Vagina (tissue), 2 donors: ENCODE measurements around the gene NPAS1. TPM values are rescaled to one million over a fixed set of nuclear protein-coding genes. Genes with fewer than 3 reads are reported as not detected.

Experiments used
- DNase-seq, 2 donors: peaks; one replicate each; pipeline ENCODE4 v3.0.0-alpha.2; 2017; ENCODE audit errors: extremely low spot score in 2 of 2
- H3K27ac ChIP-seq: fragments of 200-600 bp; sonication (generic); one replicate; pipeline ENCODE4 v1.5.1; 2019
- H3K27me3 ChIP-seq: fragments of 200-600 bp; sonication (generic); one replicate; pipeline ENCODE4 v1.5.1; 2019
- H3K36me3 ChIP-seq, 2 donors: fragments of 200-600 bp; sonication (generic); one replicate each; pipeline ENCODE4 v1.5.1; 2017 to 2019
- H3K4me1 ChIP-seq: fragments of 200-600 bp; sonication (generic); one replicate; pipeline ENCODE4 v1.5.1; 2019
- H3K4me3 ChIP-seq, 2 donors: fragments of 200-600 bp; sonication (generic); 1 replicate in 1 of 2; 2 replicates in 1 of 2; pipeline ENCODE4 v1.5.1; 2016 to 2019
- H3K9me3 ChIP-seq: fragments of 200-600 bp; sonication (generic); one replicate; pipeline ENCODE4 v1.5.1; 2019
- POLR2A ChIP-seq, 2 donors: fragments of 450-650 bp; IDR thresholded peaks; one replicate each; pipeline ENCODE4 v1.6.1; 2017; ENCODE audit warnings: antibody characterized with exemption in 2 of 2, mild to moderate bottlenecking in 2 of 2, moderate library complexity in 2 of 2
- POLR2AphosphoS5 ChIP-seq, 2 donors: sonication (generic); formaldehyde crosslinking; IDR thresholded peaks; one replicate each; pipeline ENCODE4 v1.9.0; 2017; ENCODE audit warnings: antibody characterized with exemption in 2 of 2, mild to moderate bottlenecking in 2 of 2, low read depth in 1 of 2; ENCODE audit not compliant: insufficient read depth in 1 of 2
- intact Hi-C: fragments of 100-400 bp; cut with DNase I; formaldehyde crosslinking; loops from one replicate; pipeline ENCODE4 v1.15.1; 2023
- total RNA-seq: library from RNA; depleted of rRNA; stranded (reverse); fragments of >200 nt; gene quantifications from one replicate; pipeline ENCODE4 v1.2.3, GENCODE V29; 2016
- TF ChIP-seq, protein P1 (sequence below), 3 experiments: fragments of 450-650 bp in 2 of 3; fragments of 200-600 bp in 1 of 3; sonication (generic) in 1 of 3; IDR thresholded peaks; one replicate each; pipeline ENCODE4 v1.5.1; 2017 to 2019; ENCODE audit warnings: antibody characterized with exemption in 3 of 3, mild to moderate bottlenecking in 2 of 3, moderate library complexity in 2 of 3

Gene NPAS1
- total RNA-seq, 1 donor from 2014 or later = 0.49 TPM

DNA sequence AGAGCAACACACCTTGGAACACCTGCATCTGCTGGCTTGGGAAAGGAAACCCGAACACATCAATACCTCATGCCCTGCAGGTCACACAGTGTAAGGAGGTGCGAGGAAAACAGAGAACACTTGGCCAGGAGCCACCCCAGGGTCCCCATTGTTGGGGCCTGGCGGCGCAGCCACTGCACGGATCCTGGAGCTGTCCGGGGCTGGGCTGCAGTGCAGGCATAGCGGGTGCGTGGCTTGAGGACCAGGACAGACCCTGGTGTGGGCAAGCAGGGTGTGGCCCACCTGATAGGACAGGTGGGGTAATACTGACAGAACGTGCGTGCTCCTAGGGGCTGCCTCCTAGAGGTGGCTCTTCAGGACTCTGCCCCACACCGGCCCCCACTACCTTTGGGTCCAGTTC lies 45.6 kb downstream of the NPAS1 start:
- Histone ChIP-seq H3K27me3 (no peaks in the 10 kb centered on the region), H3K36me3 (peaks cover 0 to 46% of the 10 kb centered on the region in 2 donors), H3K9me3 (no peaks in the 10 kb centered on the region), H3K4me1 (no peaks in the 10 kb centered on the region), H3K27ac (no peak overlapping the region), H3K4me3 (no peak overlapping the region)
- TF ChIP-seq, protein P1, sequence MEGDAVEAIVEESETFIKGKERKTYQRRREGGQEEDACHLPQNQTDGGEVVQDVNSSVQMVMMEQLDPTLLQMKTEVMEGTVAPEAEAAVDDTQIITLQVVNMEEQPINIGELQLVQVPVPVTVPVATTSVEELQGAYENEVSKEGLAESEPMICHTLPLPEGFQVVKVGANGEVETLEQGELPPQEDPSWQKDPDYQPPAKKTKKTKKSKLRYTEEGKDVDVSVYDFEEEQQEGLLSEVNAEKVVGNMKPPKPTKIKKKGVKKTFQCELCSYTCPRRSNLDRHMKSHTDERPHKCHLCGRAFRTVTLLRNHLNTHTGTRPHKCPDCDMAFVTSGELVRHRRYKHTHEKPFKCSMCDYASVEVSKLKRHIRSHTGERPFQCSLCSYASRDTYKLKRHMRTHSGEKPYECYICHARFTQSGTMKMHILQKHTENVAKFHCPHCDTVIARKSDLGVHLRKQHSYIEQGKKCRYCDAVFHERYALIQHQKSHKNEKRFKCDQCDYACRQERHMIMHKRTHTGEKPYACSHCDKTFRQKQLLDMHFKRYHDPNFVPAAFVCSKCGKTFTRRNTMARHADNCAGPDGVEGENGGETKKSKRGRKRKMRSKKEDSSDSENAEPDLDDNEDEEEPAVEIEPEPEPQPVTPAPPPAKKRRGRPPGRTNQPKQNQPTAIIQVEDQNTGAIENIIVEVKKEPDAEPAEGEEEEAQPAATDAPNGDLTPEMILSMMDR (IDR thresholded peaks at IDR 0.05) = no peak
- no peak for TF ChIP-seq POLR2AphosphoS5 (IDR thresholded peaks at IDR 0.05; ENCODE audit: insufficient read depth in 1 of 2, low read depth in 1 of 2)
- intact Hi-C loops = no loop called here
- DNase-seq = no peak

DNA sequence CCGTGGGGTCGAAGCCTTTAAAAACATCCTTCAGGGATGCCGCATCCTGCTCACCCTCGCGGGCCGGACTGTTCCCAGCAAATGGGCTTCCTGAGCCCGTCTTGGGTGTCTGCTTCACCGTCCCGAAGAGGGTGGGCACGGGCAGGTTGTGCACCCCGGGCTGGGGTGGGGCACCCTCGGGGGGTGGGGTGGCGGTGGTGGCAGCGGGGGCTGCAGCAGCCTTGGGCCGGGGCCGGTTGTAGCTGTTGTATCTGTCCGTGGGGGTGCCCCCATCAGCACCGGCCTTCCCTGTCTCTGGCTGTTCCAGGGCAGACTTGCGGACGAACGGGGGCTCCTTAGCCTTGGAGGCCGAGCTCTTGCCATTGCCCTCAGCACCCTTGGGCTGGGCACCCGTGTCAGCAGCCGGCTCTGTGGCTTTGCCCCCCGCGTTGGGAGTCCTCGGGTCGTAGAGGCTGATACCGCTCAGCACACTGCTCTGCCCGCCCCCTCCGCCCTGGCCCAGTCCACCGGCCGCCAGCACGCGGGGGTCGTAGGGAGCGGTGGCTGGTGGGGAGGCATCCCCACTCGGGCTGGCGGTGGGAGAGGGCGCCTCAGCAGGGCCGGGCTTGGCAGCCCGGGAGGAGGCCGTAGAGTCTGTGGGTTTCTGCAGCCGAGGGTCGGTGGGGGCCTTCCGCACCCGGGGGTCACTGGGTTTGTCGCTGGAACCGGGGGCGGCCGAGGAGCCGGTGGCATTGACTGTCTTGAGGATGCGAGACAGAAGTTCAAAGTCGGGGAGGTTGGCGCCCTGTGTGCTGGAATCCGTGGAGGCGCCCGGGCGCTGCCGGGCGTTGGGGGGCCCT lies 47.0 kb downstream of the NPAS1 start:
- Histone ChIP-seq H3K36me3 (peaks cover 0 to 57% of the 10 kb centered on the region in 2 donors), H3K4me1 (no peaks in the 10 kb centered on the region), H3K27ac (no peak overlapping the region), H3K9me3 (no peaks in the 10 kb centered on the region), H3K4me3 (no peak overlapping the region), H3K27me3 (no peaks in the 10 kb centered on the region)
- no peak for DNase-seq
- no peak for TF ChIP-seq POLR2A (IDR thresholded peaks at IDR 0.05)
- TF ChIP-seq POLR2AphosphoS5 (IDR thresholded peaks at IDR 0.05; ENCODE audit: insufficient read depth in 1 of 2, low read depth in 1 of 2) = no peak
- TF ChIP-seq, protein P1 (IDR thresholded peaks at IDR 0.05) = no peak
- intact Hi-C loops = no loop called here

DNA sequence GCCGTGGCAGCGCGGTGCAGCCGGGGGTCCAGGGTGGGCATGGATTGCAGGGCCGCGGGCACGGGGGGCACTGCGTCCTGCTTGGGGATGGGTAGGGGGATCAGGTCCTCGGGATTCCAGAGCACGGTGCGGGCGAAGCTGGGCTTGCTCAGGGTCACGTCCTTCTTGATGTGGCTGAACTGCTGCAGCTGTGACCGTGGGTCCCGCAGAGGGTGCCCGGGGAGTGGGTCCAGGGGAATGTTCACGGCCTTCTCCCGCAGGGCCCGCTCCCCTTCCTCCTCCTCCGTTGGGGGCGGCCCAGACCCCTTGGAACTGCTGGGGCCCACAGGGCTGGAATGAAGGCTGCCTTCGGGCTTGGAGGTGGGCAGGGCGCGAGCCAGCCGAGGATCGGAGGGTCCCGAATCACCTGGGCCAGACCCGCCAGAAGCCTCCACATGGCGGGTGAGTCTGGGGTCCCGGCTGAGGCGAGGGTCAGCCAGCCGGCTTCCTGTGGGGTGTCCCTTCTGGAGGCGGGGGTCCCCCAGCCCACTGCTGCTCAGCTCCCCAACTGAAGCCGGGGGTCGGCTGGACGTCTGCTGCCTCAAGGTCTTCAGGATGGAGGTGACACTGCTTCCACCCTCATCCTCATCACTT lies 47.7 kb downstream of the NPAS1 start:
- no peak overlapping the region for H3K27ac ChIP-seq
- intact Hi-C loops = no loop called here

DNA sequence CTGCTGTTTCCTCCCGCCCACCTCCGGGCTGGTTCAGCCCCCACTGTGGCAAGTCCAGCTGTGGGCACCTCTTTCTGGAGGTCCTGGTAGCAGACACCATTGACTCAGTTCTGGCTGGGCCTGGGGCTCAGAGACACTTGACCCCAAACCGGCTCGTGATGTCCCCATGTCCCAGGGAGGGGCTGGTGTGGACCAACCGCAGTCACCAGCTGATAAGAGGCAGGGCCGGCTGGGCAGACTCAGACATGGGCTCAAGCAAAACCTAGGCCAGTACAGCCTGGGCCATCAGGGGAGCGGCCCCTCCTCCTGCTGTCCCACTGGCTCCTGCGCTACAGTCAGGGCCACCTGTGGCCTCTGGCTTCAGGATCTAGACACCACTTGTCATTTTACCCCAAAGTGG lies 48.6 kb downstream of the NPAS1 start:
- TF ChIP-seq, protein P1 (IDR thresholded peaks at IDR 0.05) = no peak
- H3K9me3 ChIP-seq = no peaks in the 10 kb centered on the region
- H3K4me3 ChIP-seq = no peak overlapping the region
- intact Hi-C loops = no loop called here
- peaks cover 0 to 72% of the 10 kb centered on the region in 2 donors for H3K36me3 ChIP-seq
- H3K27ac ChIP-seq = no peak overlapping the region
- no peaks in the 10 kb centered on the region for H3K27me3 ChIP-seq
- no peak for DNase-seq
- no peaks in the 10 kb centered on the region for H3K4me1 ChIP-seq

More for the DNA sequence above, 47.7 kb downstream of the NPAS1 start:
- H3K4me3 ChIP-seq = no peak overlapping the region
- TF ChIP-seq POLR2A (IDR thresholded peaks at IDR 0.05) (no peak), POLR2AphosphoS5 (IDR thresholded peaks at IDR 0.05; ENCODE audit: insufficient read depth in 1 of 2, low read depth in 1 of 2) (no peak)
- TF ChIP-seq, protein P1 (IDR thresholded peaks at IDR 0.05) = no peak
- no peak for DNase-seq
- H3K36me3 ChIP-seq = peaks cover 0 to 65% of the 10 kb centered on the region in 2 donors
- no peaks in the 10 kb centered on the region for H3K9me3 ChIP-seq
- no peaks in the 10 kb centered on the region for H3K4me1 ChIP-seq
- H3K27me3 ChIP-seq = no peaks in the 10 kb centered on the region

DNA sequence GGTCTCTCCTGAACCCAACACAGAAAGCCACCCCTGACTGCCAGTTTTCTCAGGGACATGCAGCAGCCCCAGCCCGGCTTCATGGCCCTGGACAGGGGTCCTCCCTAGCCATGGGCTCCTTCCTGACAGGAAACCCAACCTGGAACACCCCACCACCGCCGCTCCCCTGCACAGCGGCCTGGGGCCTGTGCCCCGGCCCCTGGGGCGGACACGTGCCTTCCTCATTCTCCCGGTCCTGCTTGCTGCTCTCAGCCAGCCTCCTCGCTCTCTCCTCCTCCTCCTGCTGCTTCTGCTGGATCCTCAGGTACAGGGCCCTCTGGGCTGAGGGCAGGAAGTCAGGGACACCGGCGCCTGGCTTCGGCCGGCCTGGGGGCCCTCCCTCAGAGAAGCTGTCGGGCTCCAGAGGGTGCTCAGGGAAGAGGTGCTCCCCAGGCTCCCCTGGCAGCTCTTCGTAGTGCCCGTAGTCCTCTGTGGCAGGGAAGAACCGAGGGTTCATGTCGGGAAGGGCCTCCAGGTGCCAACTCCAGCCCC lies 49.3 kb downstream of the NPAS1 start:
- no peak overlapping the region for H3K27ac ChIP-seq
- no peak overlapping the region for H3K4me3 ChIP-seq
- no peaks in the 10 kb centered on the region for H3K4me1 ChIP-seq
- no peaks in the 10 kb centered on the region for H3K27me3 ChIP-seq
- H3K36me3 ChIP-seq = peaks cover 0 to 72% of the 10 kb centered on the region in 2 donors
- H3K9me3 ChIP-seq = no peaks in the 10 kb centered on the region
- no peak for DNase-seq
- TF ChIP-seq, protein P1 (IDR thresholded peaks at IDR 0.05) = no peak
- TF ChIP-seq POLR2A (IDR thresholded peaks at IDR 0.05) (no peak), POLR2AphosphoS5 (IDR thresholded peaks at IDR 0.05; ENCODE audit: insufficient read depth in 1 of 2, low read depth in 1 of 2) (no peak)
- intact Hi-C loops = no loop called here
